ENCODE measurements around the gene AQP1.

Gene AQP1

DNA sequence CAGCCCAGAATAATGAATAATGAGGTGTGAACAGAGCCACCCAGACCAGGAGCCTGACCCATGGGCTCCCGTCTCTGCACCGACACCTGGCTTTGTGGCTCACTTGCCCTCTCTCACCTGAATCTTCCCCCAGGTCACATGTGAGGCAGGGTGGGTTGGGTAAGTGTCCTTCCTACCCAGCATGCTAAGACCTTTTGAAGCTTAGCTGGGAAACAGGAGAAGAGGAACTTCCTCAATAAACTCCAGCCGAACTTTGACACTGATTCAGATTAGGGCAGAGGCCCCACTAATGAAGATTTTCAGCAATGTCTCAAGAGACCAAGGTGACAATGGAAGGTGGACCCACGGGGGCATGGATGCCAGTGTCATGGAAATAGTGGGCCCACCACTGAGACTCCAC is 46.6 kb upstream of the AQP1 start:
- TF ChIP-seq EGR1 (IDR thresholded peaks at IDR 0.05): no peak
- TF ChIP-seq CREB1 (IDR thresholded peaks at IDR 0.05; ENCODE audit: low read depth): no peak
- TF ChIP-seq ZBTB7A (IDR thresholded peaks at IDR 0.05; ENCODE audit: low read depth): no peak
- TF ChIP-seq, protein P1, sequence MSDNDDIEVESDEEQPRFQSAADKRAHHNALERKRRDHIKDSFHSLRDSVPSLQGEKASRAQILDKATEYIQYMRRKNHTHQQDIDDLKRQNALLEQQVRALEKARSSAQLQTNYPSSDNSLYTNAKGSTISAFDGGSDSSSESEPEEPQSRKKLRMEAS (IDR thresholded peaks at IDR 0.05): no peak
- TF ChIP-seq, protein P2, sequence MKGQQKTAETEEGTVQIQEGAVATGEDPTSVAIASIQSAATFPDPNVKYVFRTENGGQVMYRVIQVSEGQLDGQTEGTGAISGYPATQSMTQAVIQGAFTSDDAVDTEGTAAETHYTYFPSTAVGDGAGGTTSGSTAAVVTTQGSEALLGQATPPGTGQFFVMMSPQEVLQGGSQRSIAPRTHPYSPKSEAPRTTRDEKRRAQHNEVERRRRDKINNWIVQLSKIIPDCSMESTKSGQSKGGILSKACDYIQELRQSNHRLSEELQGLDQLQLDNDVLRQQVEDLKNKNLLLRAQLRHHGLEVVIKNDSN (IDR thresholded peaks at IDR 0.05): no peak
- TF ChIP-seq YY1 (IDR thresholded peaks at IDR 0.05; ENCODE audit: low read depth): no peak
- TF ChIP-seq EP300 (IDR thresholded peaks at IDR 0.05; ENCODE audit: borderline replicate concordance): no peak
- no peak for TF ChIP-seq TEAD4 (IDR thresholded peaks at IDR 0.05)

DNA sequence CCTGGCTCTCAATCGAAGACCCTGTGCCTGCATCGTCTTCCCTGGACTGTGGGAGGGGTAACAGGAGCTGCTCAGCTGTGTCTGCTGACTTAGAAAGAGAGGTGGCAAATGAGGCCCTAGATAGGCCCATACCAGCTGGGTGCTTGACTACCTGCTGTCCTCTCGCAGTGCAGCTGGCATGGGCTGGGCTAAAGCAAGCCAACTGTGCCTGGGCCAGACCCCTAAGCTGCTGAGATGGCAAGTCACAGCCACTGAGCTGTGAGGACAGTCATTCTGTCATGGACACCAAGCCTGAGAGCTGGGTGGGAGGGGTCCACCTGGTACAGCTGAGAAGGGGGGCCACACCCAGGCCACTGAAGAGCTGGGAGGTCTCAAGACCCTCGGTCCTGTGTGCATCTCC is 45.8 kb upstream of the AQP1 start:
- TF ChIP-seq NFIC (IDR thresholded peaks at IDR 0.05) (no peak), CREB1 (IDR thresholded peaks at IDR 0.05; ENCODE audit: low read depth) (no peak), TEAD4 (IDR thresholded peaks at IDR 0.05) (no peak), ZBTB7A (IDR thresholded peaks at IDR 0.05; ENCODE audit: low read depth) (no peak), CEBPB (IDR thresholded peaks at IDR 0.05) (no peak), RAD21 (IDR thresholded peaks at IDR 0.05; ENCODE audit: low read depth) (no peak), TCF12 (IDR thresholded peaks at IDR 0.05; ENCODE audit: low read depth) (no peak), EP300 (IDR thresholded peaks at IDR 0.05; ENCODE audit: borderline replicate concordance) (no peak)
- TF ChIP-seq, protein P3, sequence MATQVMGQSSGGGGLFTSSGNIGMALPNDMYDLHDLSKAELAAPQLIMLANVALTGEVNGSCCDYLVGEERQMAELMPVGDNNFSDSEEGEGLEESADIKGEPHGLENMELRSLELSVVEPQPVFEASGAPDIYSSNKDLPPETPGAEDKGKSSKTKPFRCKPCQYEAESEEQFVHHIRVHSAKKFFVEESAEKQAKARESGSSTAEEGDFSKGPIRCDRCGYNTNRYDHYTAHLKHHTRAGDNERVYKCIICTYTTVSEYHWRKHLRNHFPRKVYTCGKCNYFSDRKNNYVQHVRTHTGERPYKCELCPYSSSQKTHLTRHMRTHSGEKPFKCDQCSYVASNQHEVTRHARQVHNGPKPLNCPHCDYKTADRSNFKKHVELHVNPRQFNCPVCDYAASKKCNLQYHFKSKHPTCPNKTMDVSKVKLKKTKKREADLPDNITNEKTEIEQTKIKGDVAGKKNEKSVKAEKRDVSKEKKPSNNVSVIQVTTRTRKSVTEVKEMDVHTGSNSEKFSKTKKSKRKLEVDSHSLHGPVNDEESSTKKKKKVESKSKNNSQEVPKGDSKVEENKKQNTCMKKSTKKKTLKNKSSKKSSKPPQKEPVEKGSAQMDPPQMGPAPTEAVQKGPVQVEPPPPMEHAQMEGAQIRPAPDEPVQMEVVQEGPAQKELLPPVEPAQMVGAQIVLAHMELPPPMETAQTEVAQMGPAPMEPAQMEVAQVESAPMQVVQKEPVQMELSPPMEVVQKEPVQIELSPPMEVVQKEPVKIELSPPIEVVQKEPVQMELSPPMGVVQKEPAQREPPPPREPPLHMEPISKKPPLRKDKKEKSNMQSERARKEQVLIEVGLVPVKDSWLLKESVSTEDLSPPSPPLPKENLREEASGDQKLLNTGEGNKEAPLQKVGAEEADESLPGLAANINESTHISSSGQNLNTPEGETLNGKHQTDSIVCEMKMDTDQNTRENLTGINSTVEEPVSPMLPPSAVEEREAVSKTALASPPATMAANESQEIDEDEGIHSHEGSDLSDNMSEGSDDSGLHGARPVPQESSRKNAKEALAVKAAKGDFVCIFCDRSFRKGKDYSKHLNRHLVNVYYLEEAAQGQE (IDR thresholded peaks at IDR 0.05; ENCODE audit: low read depth): no peak
- TF ChIP-seq, protein P2 (IDR thresholded peaks at IDR 0.05): no peak
- TF ChIP-seq, protein P1 (IDR thresholded peaks at IDR 0.05): no peak

DNA sequence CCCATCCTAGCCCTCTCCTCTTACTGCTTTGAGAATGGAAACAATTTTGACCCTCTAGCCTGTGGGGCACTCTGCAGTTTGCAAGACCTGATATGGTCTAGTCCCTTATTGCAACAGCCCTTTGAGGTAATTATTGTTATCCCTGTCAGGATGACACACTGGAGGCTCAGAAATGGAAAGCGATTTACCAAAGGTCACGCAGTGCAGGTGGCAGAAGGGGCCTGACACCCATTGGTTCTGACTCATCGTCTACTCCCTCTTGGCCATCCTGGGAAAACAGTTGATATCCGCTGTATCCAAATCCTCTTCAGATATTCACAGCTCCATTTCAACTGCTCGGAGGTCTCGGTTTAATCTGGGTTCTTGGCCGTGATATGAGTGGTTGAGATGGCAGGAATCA is 44.7 kb upstream of the AQP1 start:
- TF ChIP-seq ZBTB7A (IDR thresholded peaks at IDR 0.05; ENCODE audit: low read depth) (no peak), YY1 (IDR thresholded peaks at IDR 0.05; ENCODE audit: low read depth) (no peak), CEBPB (IDR thresholded peaks at IDR 0.05) (no peak), EGR1 (IDR thresholded peaks at IDR 0.05) (no peak)

- TF ChIP-seq RAD21 (IDR thresholded peaks at IDR 0.05; ENCODE audit: low read depth): no peak
- no peak for TF ChIP-seq ZBTB7A (IDR thresholded peaks at IDR 0.05; ENCODE audit: low read depth)
- TF ChIP-seq, protein P2 (IDR thresholded peaks at IDR 0.05): no peak
- no peak for TF ChIP-seq TEAD4 (IDR thresholded peaks at IDR 0.05)
- TF ChIP-seq TAF1 (IDR thresholded peaks at IDR 0.05; ENCODE audit: low read depth): no peak
- TF ChIP-seq, protein P1 (IDR thresholded peaks at IDR 0.05): no peak
- no peak for TF ChIP-seq NFIC (IDR thresholded peaks at IDR 0.05)
- no peak for TF ChIP-seq CREB1 (IDR thresholded peaks at IDR 0.05; ENCODE audit: low read depth)
- TF ChIP-seq FOXM1 (IDR thresholded peaks at IDR 0.05; ENCODE audit: borderline replicate concordance, low read depth): no peak
- TF ChIP-seq EP300 (IDR thresholded peaks at IDR 0.05; ENCODE audit: borderline replicate concordance): no peak
- TF ChIP-seq TCF12 (IDR thresholded peaks at IDR 0.05; ENCODE audit: low read depth): no peak
- no peak for TF ChIP-seq EGR1 (IDR thresholded peaks at IDR 0.05)
- TF ChIP-seq, protein P3 (IDR thresholded peaks at IDR 0.05; ENCODE audit: low read depth): no peak
Measured at GRCh38 chr7:30867483-30867882, 44.2 kb upstream of the AQP1 start.

DNA sequence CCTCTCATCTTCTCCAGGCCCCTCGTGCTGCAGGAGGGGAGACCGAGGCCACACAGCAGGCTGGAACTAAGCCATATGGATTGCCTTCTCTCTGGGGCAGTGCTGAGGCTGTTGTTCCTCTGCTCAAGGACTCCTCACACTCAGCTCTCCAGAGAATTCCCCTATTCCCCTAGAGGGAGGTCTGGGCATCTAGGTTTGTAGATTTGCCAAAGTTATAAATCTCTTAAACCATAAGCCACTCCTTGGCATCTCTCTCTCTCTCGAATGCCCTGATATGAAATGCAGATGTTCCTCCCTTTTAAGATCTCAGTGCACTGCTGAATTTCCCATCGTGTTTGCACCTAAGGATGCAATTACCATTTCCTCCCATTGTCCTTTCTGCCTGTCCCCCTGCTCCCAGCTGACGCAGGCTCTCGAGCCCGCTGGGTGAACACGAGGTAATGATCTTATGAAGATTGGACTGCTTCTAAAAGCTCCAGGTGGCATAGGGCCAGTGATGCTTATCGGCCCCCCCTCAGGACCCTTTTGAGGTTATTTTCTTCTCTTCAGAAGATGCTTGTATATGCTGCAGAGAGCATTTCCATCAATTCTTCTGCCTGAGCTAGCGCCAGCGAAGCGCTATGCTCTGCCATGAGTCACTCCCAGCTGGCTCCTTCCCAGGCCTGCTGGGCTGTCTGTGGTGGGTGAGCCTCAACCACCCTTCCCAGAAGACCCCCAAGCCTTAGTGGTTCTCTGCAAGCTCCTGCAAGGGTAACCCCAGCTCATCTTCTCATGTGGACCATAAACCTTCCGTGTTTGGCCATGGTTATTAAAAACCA is 41.6 kb upstream of the AQP1 start:
- TF ChIP-seq, protein P2 (IDR thresholded peaks at IDR 0.05): no peak
- TF ChIP-seq YY1 (IDR thresholded peaks at IDR 0.05; ENCODE audit: low read depth) (no peak), CREB1 (IDR thresholded peaks at IDR 0.05; ENCODE audit: low read depth) (no peak), RAD21 (IDR thresholded peaks at IDR 0.05; ENCODE audit: low read depth) (no peak), FOXM1 (IDR thresholded peaks at IDR 0.05; ENCODE audit: borderline replicate concordance, low read depth) (no peak), TAF1 (IDR thresholded peaks at IDR 0.05; ENCODE audit: low read depth) (no peak), EP300 (IDR thresholded peaks at IDR 0.05; ENCODE audit: borderline replicate concordance) (no peak), CEBPB (IDR thresholded peaks at IDR 0.05) (no peak), TCF12 (IDR thresholded peaks at IDR 0.05; ENCODE audit: low read depth) (no peak), NFIC (IDR thresholded peaks at IDR 0.05) (no peak), EGR1 (IDR thresholded peaks at IDR 0.05) (no peak)
- TF ChIP-seq, protein P3 (IDR thresholded peaks at IDR 0.05; ENCODE audit: low read depth): no peak
- TF ChIP-seq, protein P1 (IDR thresholded peaks at IDR 0.05): no peak
